T-cell (primary cell): Measurements from ENCODE around the gene SORT1. TPM values are rescaled to one million over a fixed set of nuclear protein-coding genes. Genes with fewer than 3 reads are reported as not detected.

ENCODE experiments used
- ATAC-seq, 4 experiments: fragments of 200-7000 bp in 3 of 4; fragments of 150-1000 bp in 1 of 4; cut with Tn5 transposase; replicated peaks in 1 of 4; 1 replicate in 3 of 4; 2 replicates in 1 of 4; pipeline ENCODE4 v1.10.0; 2021; ENCODE audit warnings: moderate library complexity in 3 of 4, mild to moderate bottlenecking in 2 of 4, moderate number of reproducible peaks in 1 of 4
- CTCF ChIA-PET, 2 donors: fragments of 300-600 bp; sonication (Branson Sonifier 250); formaldehyde crosslinking; loops; one replicate each; lab custom pipeline; 2022; ENCODE audit warnings: antibody characterized with exemption in 2 of 2; lab: Charles Lee
- POLR2A ChIA-PET, 2 donors: fragments of 300-600 bp; sonication (Branson Sonifier 250); formaldehyde crosslinking; loops; one replicate each; lab custom pipeline; 2022; ENCODE audit warnings: antibody characterized with exemption in 2 of 2; lab: Charles Lee
- DNase-seq, 35 experiments: peaks; one replicate each; pipeline versions ENCODE4 v3.0.0 to v3.0.0-alpha.2; 2013 to 2023
- H3K27ac ChIP-seq: one replicate; pipeline ENCODE4 v1.5.1; 2013; ENCODE audit warnings: low read length
- H3K27me3 ChIP-seq, 2 experiments: replicated peaks in 1 of 2; 1 replicate in 1 of 2; 2 replicates in 1 of 2; pipeline versions ENCODE4 v1.6.1 to v1.7.0; 2013; ENCODE audit warnings: low read length in 1 of 2, mixed read lengths in 1 of 2; ENCODE audit not compliant: control insufficient read depth in 2 of 2, insufficient read depth in 2 of 2; ENCODE audit errors: extremely low read depth in 1 of 2
- H3K36me3 ChIP-seq, 2 donors: 1 replicate in 1 of 2; 2 replicates in 1 of 2; pipeline versions ENCODE4 v1.6.1 to v1.7.0; 2013; ENCODE audit warnings: low read length in 1 of 2; ENCODE audit not compliant: control insufficient read depth in 2 of 2, insufficient read depth in 1 of 2; ENCODE audit errors: extremely low read depth in 1 of 2
- H3K4me1 ChIP-seq, 2 experiments: 1 replicate in 1 of 2; 2 replicates in 1 of 2; pipeline versions ENCODE4 v1.6.1 to v1.7.0; 2013; ENCODE audit warnings: low read length in 2 of 2, mixed read lengths in 1 of 2; ENCODE audit not compliant: insufficient read depth in 2 of 2, control insufficient read depth in 1 of 2; ENCODE audit errors: extremely low read depth in 1 of 2
- H3K4me3 ChIP-seq, 2 donors: 1 replicate in 1 of 2; 2 replicates in 1 of 2; pipeline versions ENCODE4 v1.5.1 to v1.7.0; 2013; ENCODE audit warnings: mild to moderate bottlenecking in 2 of 2, low read length in 1 of 2, moderate library complexity in 1 of 2; ENCODE audit not compliant: control insufficient read depth in 1 of 2; ENCODE audit errors: extremely low read depth in 1 of 2
- H3K9me3 ChIP-seq: 2 replicates; pipeline ENCODE4 v1.7.0; 2013
- H3K27ac Mint-ChIP-seq, 2 donors: one replicate each; pipeline ENCODE4 v1.8.0; 2020 to 2021; ENCODE audit warnings: mild to moderate bottlenecking in 2 of 2, mixed read lengths in 2 of 2
- H3K27me3 Mint-ChIP-seq, 2 donors: one replicate each; pipeline ENCODE4 v1.8.0; 2021 to 2022; ENCODE audit warnings: mixed read lengths in 2 of 2
- H3K36me3 Mint-ChIP-seq: one replicate; pipeline ENCODE4 v1.8.0; 2021; ENCODE audit warnings: mixed read lengths
- H3K4me1 Mint-ChIP-seq, 3 donors: one replicate each; pipeline ENCODE4 v1.8.0; 2020 to 2022; ENCODE audit warnings: mixed read lengths in 3 of 3, mild to moderate bottlenecking in 1 of 3
- H3K4me3 Mint-ChIP-seq, 3 donors: one replicate each; pipeline ENCODE4 v1.8.0; 2020 to 2022; ENCODE audit warnings: mild to moderate bottlenecking in 3 of 3, mixed read lengths in 3 of 3, moderate library complexity in 3 of 3
- H3K9me3 Mint-ChIP-seq, 3 donors: one replicate each; pipeline ENCODE4 v1.8.0; 2020 to 2022; ENCODE audit warnings: mixed read lengths in 3 of 3
- WGBS: methylation state at CpG from one replicate; pipeline ENCODE4 v1.1.5; 2013; ENCODE audit warnings: missing lambda C conversion rate; ENCODE audit not compliant: insufficient coverage; 5-methylcytosine and 5-hydroxymethylcytosine counted together
- total RNA-seq, 35 experiments: library from RNA in 6 of 35; stranded (reverse) in 6 of 35; fragments of 120-200 nt in 1 of 35; gene quantifications; one replicate each; pipeline versions ENCODE4 v1.2.1 to v1.2.4 and lab custom pipeline; 2013 to 2026

Gene SORT1
- total RNA-seq, 5 donors from 2014 or later (not counting 1 experiment from before 2014, with no cell fraction given) = 0.82 to 2.9 (median 1.5) TPM

DNA sequence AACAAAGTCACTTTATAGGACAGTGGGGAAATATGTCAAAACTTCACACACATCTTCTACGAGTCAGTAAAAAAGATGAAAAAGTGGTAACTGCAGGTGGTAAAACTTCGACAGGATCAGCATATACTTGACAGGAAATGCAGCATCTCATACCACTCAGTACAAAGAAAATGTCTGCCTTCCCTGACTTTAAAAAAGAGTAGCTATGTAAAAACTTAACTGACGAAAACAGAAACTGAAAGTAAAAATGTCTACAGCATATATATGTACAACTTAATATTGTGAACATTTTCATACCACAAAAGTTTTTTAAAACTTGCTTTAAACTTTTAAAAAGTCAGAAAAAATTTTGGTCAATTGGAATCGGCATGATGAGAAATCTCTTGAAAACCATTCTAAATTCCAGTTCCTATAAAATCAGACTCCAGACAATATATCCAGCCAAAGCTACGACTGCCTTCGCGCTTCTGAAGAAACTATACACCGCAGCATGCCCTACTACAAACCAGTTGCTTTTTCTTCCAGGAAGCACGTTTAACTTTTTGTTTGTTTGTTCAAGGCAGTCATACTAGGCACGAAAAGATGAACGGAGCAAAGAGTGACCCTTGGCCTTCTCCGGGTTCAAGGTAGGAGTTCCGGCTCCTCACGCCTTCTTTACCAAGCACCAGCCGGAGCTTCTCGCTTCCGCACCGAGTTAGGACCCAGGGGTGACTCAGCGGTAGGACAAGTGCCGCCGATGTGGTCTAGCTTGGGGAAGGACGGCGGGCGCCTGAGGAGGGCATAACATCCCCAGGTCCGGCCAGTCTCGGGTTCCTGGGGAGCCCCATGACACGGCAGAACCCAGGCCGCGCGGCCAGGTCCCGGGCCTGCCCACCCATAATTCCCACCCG lies 27.9 kb upstream of the SORT1 start:
- Mint-ChIP-seq H3K36me3 (peaks cover 14% of the 10 kb centered on the region), H3K4me3 (peak overlapping the region; percentile 87 to 95 (median 95)), H3K27ac (peak overlapping the region; percentile 96 to 97), H3K9me3 (no peaks in the 10 kb centered on the region), H3K4me1 (peaks cover 43 to 48% (median 47%) of the 10 kb centered on the region in 3 donors), H3K27me3 (no peaks in the 10 kb centered on the region)
- no peaks in the 10 kb centered on the region for H3K9me3 ChIP-seq
- H3K36me3 ChIP-seq = peaks cover 2 to 16% of the 10 kb centered on the region in 2 donors
- H3K4me3 ChIP-seq = peak overlapping the region; percentile 88 to 95
- CTCF ChIA-PET = interaction anchor here in 1 of 2 donors (1.0 to 3.6 kb wide), 7 partner anchors 26 to 143 kb away, joined by 4 to 22 read pairs (median 5); partner anchors contain the start of genes AMIGO1, CYB561D1 and PSRC1
- WGBS = under 1% methylated on average over 25 of the region's 32 CpGs
- no peaks in the 10 kb centered on the region for H3K27me3 ChIP-seq
- peak; percentile 39 to 45 (median 44) for ATAC-seq
- POLR2A ChIA-PET = interaction anchor here (0.6 to 1.5 kb wide), 11 partner anchors 8 to 336 kb away, joined by 3 to 8 read pairs (median 3); partner anchors contain the start of gene ATXN7L2 (in 2 of the 2)
- H3K4me1 ChIP-seq = peaks cover 21 to 25% of the 10 kb centered on the region in 2 experiments
- peak in 30 of 35 experiments; percentile 4 to 77 (median 40) for DNase-seq
- H3K27ac ChIP-seq = peak overlapping the region; percentile 89

DNA sequence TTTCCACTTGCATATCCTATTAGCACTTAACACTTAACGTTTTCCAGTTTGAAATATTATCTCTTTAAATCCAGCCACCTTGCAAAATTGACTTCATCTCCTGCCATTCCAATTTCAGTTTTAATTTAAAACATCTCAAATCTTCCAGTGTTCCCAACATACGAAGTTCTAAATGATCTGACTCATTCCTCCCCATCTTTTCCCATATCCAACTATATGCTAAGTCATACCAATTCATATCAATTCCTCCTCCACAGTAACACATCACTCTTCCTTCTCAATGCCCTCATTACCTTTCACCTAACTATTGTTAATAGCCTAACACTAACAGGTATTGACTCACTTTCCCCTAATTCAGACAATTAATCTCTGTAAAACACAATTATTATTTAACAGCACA lies 25.8 kb upstream of the SORT1 start:
- peaks cover 48 to 57% (median 53%) of the 10 kb centered on the region in 3 donors for H3K4me1 Mint-ChIP-seq
- no peak overlapping the region for H3K4me3 ChIP-seq
- ATAC-seq = no peak
- H3K36me3 ChIP-seq = peaks cover 2 to 31% of the 10 kb centered on the region in 2 donors
- DNase-seq = no peak
- H3K27ac Mint-ChIP-seq = peak overlapping the region; percentile 56 to 96
- no peaks in the 10 kb centered on the region for H3K9me3 Mint-ChIP-seq
- H3K9me3 ChIP-seq = no peaks in the 10 kb centered on the region
- peaks cover 21 to 25% of the 10 kb centered on the region in 2 experiments for H3K4me1 ChIP-seq
- H3K27me3 ChIP-seq = no peaks in the 10 kb centered on the region
- ChIA-PET POLR2A (no interaction called here), CTCF (interaction anchor here (0.6 to 0.7 kb wide), 2 partner anchors 109 to 396 kb away, joined by 3 to 4 read pairs; no protein-coding TSS in a partner anchor)
- H3K4me3 Mint-ChIP-seq = peak overlapping the region in 2 of 3 donors; percentile 21 to 87
- H3K36me3 Mint-ChIP-seq = peaks cover 27% of the 10 kb centered on the region
- H3K27ac ChIP-seq = peak overlapping the region; percentile 89
- WGBS = 69% methylated on average over 2 of the region's 2 CpGs
- no peaks in the 10 kb centered on the region for H3K27me3 Mint-ChIP-seq

DNA sequence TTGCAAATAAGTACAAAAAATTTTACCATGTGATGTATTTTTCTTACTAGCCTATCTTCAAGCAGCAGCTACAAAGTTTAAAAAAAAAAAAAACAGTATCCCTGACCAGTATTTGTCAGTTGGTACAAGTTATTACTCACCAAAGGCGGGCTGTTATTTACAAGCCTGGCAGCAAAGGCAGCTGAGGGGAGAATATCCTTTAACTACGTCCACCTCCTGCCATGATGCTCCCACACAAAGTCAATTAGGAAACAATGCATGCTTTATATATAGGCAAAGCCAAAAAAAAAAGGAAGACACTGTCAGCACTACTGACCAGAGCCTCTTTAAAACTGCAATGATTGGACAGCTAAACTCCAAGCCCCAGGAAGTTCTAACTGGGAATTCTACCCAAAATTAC lies 14.8 kb upstream of the SORT1 start:
- ChIA-PET POLR2A (interaction anchor here (0.6 to 0.7 kb wide), 3 partner anchors 13 to 152 kb away, joined by 3 to 5 read pairs (median 3); no protein-coding TSS in a partner anchor), CTCF (interaction anchor here (0.7 kb wide), 2 partner anchors 15 to 898 kb away, joined by 3 to 4 read pairs; no protein-coding TSS in a partner anchor)
- no peak overlapping the region for H3K27ac ChIP-seq
- Mint-ChIP-seq H3K4me1 (peaks cover 45 to 51% (median 48%) of the 10 kb centered on the region in 3 donors), H3K27ac (no peak overlapping the region), H3K27me3 (no peaks in the 10 kb centered on the region), H3K36me3 (peaks cover 75% of the 10 kb centered on the region), H3K4me3 (no peak overlapping the region), H3K9me3 (no peaks in the 10 kb centered on the region)
- peaks cover 12 to 94% of the 10 kb centered on the region in 2 donors for H3K36me3 ChIP-seq
- ATAC-seq = no peak
- no CpG with 5 or more reads among the region's 2 CpGs for WGBS
- H3K4me3 ChIP-seq = no peak overlapping the region
- no peaks in the 10 kb centered on the region for H3K9me3 ChIP-seq
- H3K27me3 ChIP-seq = no peaks in the 10 kb centered on the region
- no peaks in the 10 kb centered on the region for H3K4me1 ChIP-seq
- DNase-seq = no peak

DNA sequence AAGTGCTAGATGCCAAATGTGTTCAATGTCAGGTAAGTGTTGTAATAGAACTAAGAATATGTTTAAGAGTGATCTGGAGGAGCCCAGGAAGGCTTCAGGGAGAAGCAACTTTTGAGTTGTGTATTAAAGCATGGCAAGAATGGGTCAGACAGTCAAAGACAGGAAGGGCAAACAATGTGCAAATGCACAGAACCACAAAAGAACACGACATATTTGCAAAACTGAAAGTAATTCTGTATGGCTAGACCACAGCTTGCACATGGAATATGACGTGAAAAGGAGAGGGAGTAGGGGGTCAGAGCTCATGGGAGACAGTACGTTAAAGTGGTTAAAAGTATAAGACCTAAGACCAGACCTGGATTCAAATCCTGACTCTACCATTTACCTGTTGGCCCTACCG lies 7.1 kb upstream of the SORT1 start:
- H3K9me3 ChIP-seq = no peaks in the 10 kb centered on the region
- no CpG with 5 or more reads among the region's 4 CpGs for WGBS
- peak in 1 of 4 experiments; percentile 29 for ATAC-seq
- no peaks in the 10 kb centered on the region for H3K27me3 Mint-ChIP-seq
- no peaks in the 10 kb centered on the region for H3K27me3 ChIP-seq
- H3K36me3 ChIP-seq = peaks cover 10 to 63% of the 10 kb centered on the region in 2 donors
- peaks cover 45% of the 10 kb centered on the region for H3K36me3 Mint-ChIP-seq
- ChIA-PET CTCF (interaction anchor here in 1 of 2 donors (0.7 kb wide), 1 partner anchor 128 kb away, joined by 3 read pairs; no protein-coding TSS in a partner anchor), POLR2A (no interaction called here)
- H3K27ac ChIP-seq = no peak overlapping the region
- H3K4me3 Mint-ChIP-seq = no peak overlapping the region
- no peaks in the 10 kb centered on the region for H3K4me1 ChIP-seq
- DNase-seq = peak in 1 of 35 experiments; percentile 27
- H3K27ac Mint-ChIP-seq = peak overlapping the region; percentile 53 to 69
- no peaks in the 10 kb centered on the region for H3K9me3 Mint-ChIP-seq
- peaks cover 20 to 24% (median 22%) of the 10 kb centered on the region in 3 donors for H3K4me1 Mint-ChIP-seq
- H3K4me3 ChIP-seq = no peak overlapping the region

DNA sequence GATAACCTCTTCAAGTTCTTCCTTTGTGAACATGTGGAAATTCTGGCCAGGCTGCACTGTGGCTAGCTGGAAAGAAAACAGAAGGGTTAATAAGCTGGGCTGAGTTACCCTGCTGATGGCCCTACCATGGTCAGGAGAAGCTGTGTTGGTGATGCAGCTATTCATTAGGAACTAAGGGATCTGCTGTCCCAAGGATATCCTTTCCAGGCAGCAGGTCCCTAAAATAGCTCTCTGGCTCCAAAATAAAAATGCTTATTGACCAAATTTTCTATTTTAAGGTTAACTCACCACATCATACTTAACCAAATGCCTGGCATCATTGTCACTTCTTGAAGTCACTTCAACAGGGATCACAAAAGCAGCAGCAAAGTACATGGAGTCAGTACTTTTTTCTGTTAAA lies 4.3 kb upstream of the SORT1 start:
- ATAC-seq (no peak), DNase-seq (no peak)
- Histone ChIP-seq H3K36me3 (peaks cover 0 to 38% of the 10 kb centered on the region in 2 donors), H3K9me3 (no peaks in the 10 kb centered on the region), H3K4me3 (no peak overlapping the region), H3K4me1 (peaks cover 4 to 9% of the 10 kb centered on the region in 2 experiments), H3K27me3 (peaks cover 0 to 8% of the 10 kb centered on the region in 2 experiments), H3K27ac (no peak overlapping the region)
- no peaks in the 10 kb centered on the region for H3K9me3 Mint-ChIP-seq
- peaks cover 1 to 9% of the 10 kb centered on the region in 2 donors for H3K27me3 Mint-ChIP-seq
- CTCF ChIA-PET = interaction anchor here (0.5 to 4.6 kb wide), 9 partner anchors 10 to 524 kb away, joined by 3 to 40 read pairs (median 4); partner anchors contain the start of gene PSRC1 (in 1 of the 2)
- H3K36me3 Mint-ChIP-seq = peaks cover 30% of the 10 kb centered on the region
- H3K4me3 Mint-ChIP-seq = no peak overlapping the region
- no peak overlapping the region for H3K27ac Mint-ChIP-seq
- POLR2A ChIA-PET = interaction anchor here in 1 of 2 donors (0.6 kb wide), 1 partner anchor 113 kb away, joined by 3 read pairs; no protein-coding TSS in a partner anchor
- peaks cover 28 to 33% (median 31%) of the 10 kb centered on the region in 3 donors for H3K4me1 Mint-ChIP-seq
